ENCODE data around the gene GHR. TPM values are rescaled to one million over a fixed set of nuclear protein-coding genes. Genes with fewer than 3 reads are reported as not detected.

The GHR gene
- polyA plus RNA-seq, 1 donor from 2014 or later = 0.31 TPM

GRCh38 chr5:42487077-42487476 is 63.8 kb downstream of the GHR start:
- Histone ChIP-seq H3K9ac (ENCODE audit: low read length) (no peak overlapping the region), H4K20me1 (ENCODE audit: insufficient read depth) (no peaks in the 10 kb centered on the region), H3K36me3 (ENCODE audit: insufficient read depth, low read length) (no peaks in the 10 kb centered on the region), H3K9me3 (ENCODE audit: low read length) (no peaks in the 10 kb centered on the region), H3F3A (ENCODE audit: insufficient read depth, low read length, poor library complexity, severe bottlenecking) (no peaks in the 10 kb centered on the region), H2AFZ (ENCODE audit: low read depth, low read length) (no peak overlapping the region), H3K9me2 (ENCODE audit: insufficient read depth, low read length) (no peaks in the 10 kb centered on the region), H3K4me2 (ENCODE audit: low read length) (no peak overlapping the region), H3K79me2 (replicated peaks; ENCODE audit: insufficient read depth, low read length) (no peaks in the 10 kb centered on the region), H3K27me3 (ENCODE audit: insufficient read depth, low read depth, low read length) (no peaks in the 10 kb centered on the region), H3K4me3 (ENCODE audit: low read length) (no peak overlapping the region), H3K27ac (ENCODE audit: low read length) (no peak overlapping the region)
- no peak for TF ChIP-seq EZH2 (IDR thresholded peaks at IDR 0.05; ENCODE audit: borderline replicate concordance, insufficient read depth, low read length, poor library complexity, severe bottlenecking)

GRCh38 chr5:42487821-42488220 is 64.6 kb downstream of the GHR start:
- Histone ChIP-seq H3F3A (ENCODE audit: insufficient read depth, low read length, poor library complexity, severe bottlenecking) (no peaks in the 10 kb centered on the region), H3K27me3 (ENCODE audit: insufficient read depth, low read depth, low read length) (no peaks in the 10 kb centered on the region), H3K4me3 (ENCODE audit: low read length) (no peak overlapping the region), H3K36me3 (ENCODE audit: insufficient read depth, low read length) (no peaks in the 10 kb centered on the region), H3K27ac (ENCODE audit: low read length) (no peak overlapping the region), H3K4me2 (ENCODE audit: low read length) (no peak overlapping the region), H2AFZ (ENCODE audit: low read depth, low read length) (no peak overlapping the region), H3K9me2 (ENCODE audit: insufficient read depth, low read length) (no peaks in the 10 kb centered on the region), H3K79me2 (replicated peaks; ENCODE audit: insufficient read depth, low read length) (no peaks in the 10 kb centered on the region), H3K9me3 (ENCODE audit: low read length) (no peaks in the 10 kb centered on the region), H3K9ac (ENCODE audit: low read length) (no peak overlapping the region), H4K20me1 (ENCODE audit: insufficient read depth) (no peaks in the 10 kb centered on the region)
- TF ChIP-seq, protein P1, sequence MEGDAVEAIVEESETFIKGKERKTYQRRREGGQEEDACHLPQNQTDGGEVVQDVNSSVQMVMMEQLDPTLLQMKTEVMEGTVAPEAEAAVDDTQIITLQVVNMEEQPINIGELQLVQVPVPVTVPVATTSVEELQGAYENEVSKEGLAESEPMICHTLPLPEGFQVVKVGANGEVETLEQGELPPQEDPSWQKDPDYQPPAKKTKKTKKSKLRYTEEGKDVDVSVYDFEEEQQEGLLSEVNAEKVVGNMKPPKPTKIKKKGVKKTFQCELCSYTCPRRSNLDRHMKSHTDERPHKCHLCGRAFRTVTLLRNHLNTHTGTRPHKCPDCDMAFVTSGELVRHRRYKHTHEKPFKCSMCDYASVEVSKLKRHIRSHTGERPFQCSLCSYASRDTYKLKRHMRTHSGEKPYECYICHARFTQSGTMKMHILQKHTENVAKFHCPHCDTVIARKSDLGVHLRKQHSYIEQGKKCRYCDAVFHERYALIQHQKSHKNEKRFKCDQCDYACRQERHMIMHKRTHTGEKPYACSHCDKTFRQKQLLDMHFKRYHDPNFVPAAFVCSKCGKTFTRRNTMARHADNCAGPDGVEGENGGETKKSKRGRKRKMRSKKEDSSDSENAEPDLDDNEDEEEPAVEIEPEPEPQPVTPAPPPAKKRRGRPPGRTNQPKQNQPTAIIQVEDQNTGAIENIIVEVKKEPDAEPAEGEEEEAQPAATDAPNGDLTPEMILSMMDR (IDR thresholded peaks at IDR 0.05; ENCODE audit: poor library complexity, severe bottlenecking) = no peak
- TF ChIP-seq TAF1 (IDR thresholded peaks at IDR 0.05; ENCODE audit: low read depth) (no peak), RAD21 (conservative IDR thresholded peaks at IDR 0.05) (no peak), POLR2AphosphoS5 (IDR thresholded peaks at IDR 0.05) (no peak), EP300 (conservative IDR thresholded peaks at IDR 0.05; ENCODE audit: poor library complexity, severe bottlenecking) (no peak), SMC3 (conservative IDR thresholded peaks at IDR 0.05; ENCODE audit: poor library complexity) (no peak), EZH2 (IDR thresholded peaks at IDR 0.05; ENCODE audit: borderline replicate concordance, insufficient read depth, low read length, poor library complexity, severe bottlenecking) (no peak), MXI1 (conservative IDR thresholded peaks at IDR 0.05; ENCODE audit: poor library complexity, severe bottlenecking) (no peak)
- TF ChIP-seq, protein P2, sequence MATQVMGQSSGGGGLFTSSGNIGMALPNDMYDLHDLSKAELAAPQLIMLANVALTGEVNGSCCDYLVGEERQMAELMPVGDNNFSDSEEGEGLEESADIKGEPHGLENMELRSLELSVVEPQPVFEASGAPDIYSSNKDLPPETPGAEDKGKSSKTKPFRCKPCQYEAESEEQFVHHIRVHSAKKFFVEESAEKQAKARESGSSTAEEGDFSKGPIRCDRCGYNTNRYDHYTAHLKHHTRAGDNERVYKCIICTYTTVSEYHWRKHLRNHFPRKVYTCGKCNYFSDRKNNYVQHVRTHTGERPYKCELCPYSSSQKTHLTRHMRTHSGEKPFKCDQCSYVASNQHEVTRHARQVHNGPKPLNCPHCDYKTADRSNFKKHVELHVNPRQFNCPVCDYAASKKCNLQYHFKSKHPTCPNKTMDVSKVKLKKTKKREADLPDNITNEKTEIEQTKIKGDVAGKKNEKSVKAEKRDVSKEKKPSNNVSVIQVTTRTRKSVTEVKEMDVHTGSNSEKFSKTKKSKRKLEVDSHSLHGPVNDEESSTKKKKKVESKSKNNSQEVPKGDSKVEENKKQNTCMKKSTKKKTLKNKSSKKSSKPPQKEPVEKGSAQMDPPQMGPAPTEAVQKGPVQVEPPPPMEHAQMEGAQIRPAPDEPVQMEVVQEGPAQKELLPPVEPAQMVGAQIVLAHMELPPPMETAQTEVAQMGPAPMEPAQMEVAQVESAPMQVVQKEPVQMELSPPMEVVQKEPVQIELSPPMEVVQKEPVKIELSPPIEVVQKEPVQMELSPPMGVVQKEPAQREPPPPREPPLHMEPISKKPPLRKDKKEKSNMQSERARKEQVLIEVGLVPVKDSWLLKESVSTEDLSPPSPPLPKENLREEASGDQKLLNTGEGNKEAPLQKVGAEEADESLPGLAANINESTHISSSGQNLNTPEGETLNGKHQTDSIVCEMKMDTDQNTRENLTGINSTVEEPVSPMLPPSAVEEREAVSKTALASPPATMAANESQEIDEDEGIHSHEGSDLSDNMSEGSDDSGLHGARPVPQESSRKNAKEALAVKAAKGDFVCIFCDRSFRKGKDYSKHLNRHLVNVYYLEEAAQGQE (IDR thresholded peaks at IDR 0.05; ENCODE audit: borderline replicate concordance) = no peak

DNA sequence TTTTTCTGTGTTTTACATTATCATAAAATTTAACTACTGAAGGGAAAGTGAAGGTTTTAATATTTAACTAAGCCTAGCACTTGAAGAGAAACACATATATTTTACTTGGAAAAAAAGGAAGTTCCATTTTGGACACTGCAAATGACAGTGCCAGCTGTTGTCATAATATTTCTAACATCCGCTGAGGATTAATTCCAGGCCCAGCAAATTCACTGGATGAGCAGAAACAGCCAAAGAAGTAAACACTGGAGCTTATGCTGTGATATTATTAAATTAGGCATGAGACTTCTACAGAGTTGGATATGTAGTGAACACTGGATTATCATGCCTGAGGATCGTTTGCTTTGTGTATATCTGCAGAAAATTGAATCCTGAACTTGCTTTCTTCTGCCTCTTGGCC is 67.6 kb downstream of the GHR start:
- Histone ChIP-seq H3F3A (ENCODE audit: insufficient read depth, low read length, poor library complexity, severe bottlenecking) (no peaks in the 10 kb centered on the region), H3K9me2 (ENCODE audit: insufficient read depth, low read length) (no peaks in the 10 kb centered on the region), H3K4me3 (ENCODE audit: low read length) (no peak overlapping the region), H3K9ac (ENCODE audit: low read length) (no peak overlapping the region), H3K79me2 (replicated peaks; ENCODE audit: insufficient read depth, low read length) (no peaks in the 10 kb centered on the region), H4K20me1 (ENCODE audit: insufficient read depth) (no peaks in the 10 kb centered on the region), H3K27me3 (ENCODE audit: insufficient read depth, low read depth, low read length) (no peaks in the 10 kb centered on the region), H3K27ac (ENCODE audit: low read length) (no peak overlapping the region), H2AFZ (ENCODE audit: low read depth, low read length) (no peak overlapping the region), H3K36me3 (ENCODE audit: insufficient read depth, low read length) (no peaks in the 10 kb centered on the region), H3K4me2 (ENCODE audit: low read length) (no peak overlapping the region), H3K9me3 (ENCODE audit: low read length) (no peaks in the 10 kb centered on the region)
- TF ChIP-seq POLR2AphosphoS5 (IDR thresholded peaks at IDR 0.05) (no peak), MXI1 (conservative IDR thresholded peaks at IDR 0.05; ENCODE audit: poor library complexity, severe bottlenecking) (no peak), RAD21 (conservative IDR thresholded peaks at IDR 0.05) (no peak), EP300 (conservative IDR thresholded peaks at IDR 0.05; ENCODE audit: poor library complexity, severe bottlenecking) (no peak), SMC3 (conservative IDR thresholded peaks at IDR 0.05; ENCODE audit: poor library complexity) (no peak), TAF1 (IDR thresholded peaks at IDR 0.05; ENCODE audit: low read depth) (no peak)
- TF ChIP-seq, protein P2 (IDR thresholded peaks at IDR 0.05; ENCODE audit: borderline replicate concordance) = no peak
- TF ChIP-seq, protein P1 (IDR thresholded peaks at IDR 0.05; ENCODE audit: poor library complexity, severe bottlenecking) = no peak

All from neural cell (in vitro differentiated cells).